Sigmoid colon (tissue), 7 donors: ENCODE results near the gene CYB5A. TPM values are rescaled to one million over a fixed set of nuclear protein-coding genes. Genes with fewer than 3 reads are reported as not detected.

Source experiments
- DNase-seq: peaks from one replicate; pipeline ENCODE4 v3.0.0-alpha.2; 2019
- H3K27ac ChIP-seq, 4 donors: fragments of 200-600 bp; sonication (generic); one replicate each; pipeline ENCODE4 v1.5.1; 2016 to 2019; ENCODE audit warnings: mild to moderate bottlenecking in 1 of 4
- H3K27me3 ChIP-seq, 3 donors: fragments of 200-600 bp; sonication (generic); one replicate each; pipeline ENCODE4 v1.5.1; 2019; ENCODE audit warnings: mild to moderate bottlenecking in 1 of 3
- H3K36me3 ChIP-seq, 4 donors: fragments of 200-600 bp; sonication (generic); one replicate each; pipeline ENCODE4 v1.5.1; 2016 to 2019
- H3K4me1 ChIP-seq, 4 donors: fragments of 200-600 bp; sonication (generic); one replicate each; pipeline ENCODE4 v1.5.1; 2017 to 2019
- H3K4me3 ChIP-seq, 4 donors: fragments of 200-600 bp; sonication (generic); one replicate each; pipeline ENCODE4 v1.5.1; 2017 to 2019; ENCODE audit warnings: mild to moderate bottlenecking in 2 of 4, moderate library complexity in 1 of 4
- H3K9me3 ChIP-seq, 4 donors: fragments of 200-600 bp in 3 of 4; sonication (generic) in 3 of 4; one replicate each; pipeline versions ENCODE4 v1.5.1 to v1.6.1; 2013 to 2019
- EP300 ChIP-seq, 4 donors: sonication (generic); formaldehyde crosslinking; IDR thresholded peaks; one replicate each; pipeline ENCODE4 v1.6.1; 2017; ENCODE audit warnings: antibody characterized with exemption in 4 of 4
- POLR2A ChIP-seq, 2 donors: fragments of 450-650 bp; IDR thresholded peaks; one replicate each; pipeline ENCODE4 v1.6.1; 2016; ENCODE audit warnings: antibody characterized with exemption in 2 of 2, mild to moderate bottlenecking in 2 of 2, moderate library complexity in 2 of 2
- POLR2AphosphoS5 ChIP-seq, 4 donors: sonication (generic); formaldehyde crosslinking; IDR thresholded peaks; one replicate each; pipeline ENCODE4 v1.6.1; 2017; ENCODE audit warnings: antibody characterized with exemption in 4 of 4
- WGBS, 2 donors: extraction: QIAGEN DNeasy Blood & Tissue Kit; methylation state at CpG; one replicate each; pipeline ENCODE4 v1.1.7; 2013; 5-methylcytosine and 5-hydroxymethylcytosine counted together
- intact Hi-C: fragments of 100-400 bp; cut with DNase I; formaldehyde crosslinking; loops from one replicate; pipeline ENCODE4 v1.15.1; 2023
- polyA plus RNA-seq, 3 donors: library from polyadenylated mRNA; stranded (reverse); fragments of 200-250 nt; gene quantifications; one replicate each; pipeline ENCODE4 v1.2.3, GENCODE V29; 2013
- total RNA-seq, 4 donors: library from RNA; depleted of rRNA; stranded (reverse); fragments of >200 nt; gene quantifications; one replicate each; pipeline ENCODE4 v1.1.0, GENCODE V29; 2016
- TF ChIP-seq, protein P1 (sequence below), 4 experiments: fragments of 450-650 bp in 3 of 4; fragments of 200-600 bp in 1 of 4; IDR thresholded peaks; one replicate each; pipeline ENCODE4 v1.5.1; 2016 to 2019; ENCODE audit warnings: antibody characterized with exemption in 4 of 4, mild to moderate bottlenecking in 3 of 4, moderate library complexity in 2 of 4
- donor health status: healthy with polysubstance abuse.
- donor health status: Bipolar disorder and iron deficiency.
- donor health status: healthy.

CYB5A gene
- total and polyA plus RNA-seq, 7 donors: 137 to 533 (median 164) TPM

DNA sequence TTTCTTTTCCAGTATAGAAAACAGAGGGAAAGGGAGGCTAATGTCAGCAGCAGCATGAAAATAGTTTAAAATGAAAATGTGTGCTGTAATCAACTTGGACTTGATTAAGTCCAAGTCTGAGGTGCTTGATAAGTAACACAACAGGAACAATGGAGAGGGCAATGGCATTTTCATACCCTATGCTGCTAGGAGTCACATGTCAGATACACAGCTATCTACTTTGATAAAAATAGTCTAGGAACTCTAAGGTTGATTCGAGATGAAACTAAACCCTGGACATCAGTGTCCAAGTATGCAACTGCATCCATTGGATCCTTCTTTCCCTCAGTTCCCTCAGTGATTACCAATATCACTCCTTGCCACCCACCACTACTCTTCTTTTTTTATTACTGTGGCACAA, 19.2 kb upstream of the CYB5A start:
- WGBS, 2 donors: 86 to 92% methylated on average over 1 of the region's 1 CpG
- H3K27ac ChIP-seq: no peak overlapping the region
- no peak for DNase-seq
- no peaks in the 10 kb centered on the region for H3K4me1 ChIP-seq
- H3K36me3 ChIP-seq: no peaks in the 10 kb centered on the region
- no peak overlapping the region for H3K4me3 ChIP-seq
- no peaks in the 10 kb centered on the region for H3K27me3 ChIP-seq
- H3K9me3 ChIP-seq: no peaks in the 10 kb centered on the region
- TF ChIP-seq POLR2AphosphoS5 (IDR thresholded peaks at IDR 0.05): no peak
- no peak for TF ChIP-seq POLR2A (IDR thresholded peaks at IDR 0.05)
- TF ChIP-seq, protein P1, sequence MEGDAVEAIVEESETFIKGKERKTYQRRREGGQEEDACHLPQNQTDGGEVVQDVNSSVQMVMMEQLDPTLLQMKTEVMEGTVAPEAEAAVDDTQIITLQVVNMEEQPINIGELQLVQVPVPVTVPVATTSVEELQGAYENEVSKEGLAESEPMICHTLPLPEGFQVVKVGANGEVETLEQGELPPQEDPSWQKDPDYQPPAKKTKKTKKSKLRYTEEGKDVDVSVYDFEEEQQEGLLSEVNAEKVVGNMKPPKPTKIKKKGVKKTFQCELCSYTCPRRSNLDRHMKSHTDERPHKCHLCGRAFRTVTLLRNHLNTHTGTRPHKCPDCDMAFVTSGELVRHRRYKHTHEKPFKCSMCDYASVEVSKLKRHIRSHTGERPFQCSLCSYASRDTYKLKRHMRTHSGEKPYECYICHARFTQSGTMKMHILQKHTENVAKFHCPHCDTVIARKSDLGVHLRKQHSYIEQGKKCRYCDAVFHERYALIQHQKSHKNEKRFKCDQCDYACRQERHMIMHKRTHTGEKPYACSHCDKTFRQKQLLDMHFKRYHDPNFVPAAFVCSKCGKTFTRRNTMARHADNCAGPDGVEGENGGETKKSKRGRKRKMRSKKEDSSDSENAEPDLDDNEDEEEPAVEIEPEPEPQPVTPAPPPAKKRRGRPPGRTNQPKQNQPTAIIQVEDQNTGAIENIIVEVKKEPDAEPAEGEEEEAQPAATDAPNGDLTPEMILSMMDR (IDR thresholded peaks at IDR 0.05): no peak
- no peak for TF ChIP-seq EP300 (IDR thresholded peaks at IDR 0.05)
- intact Hi-C loops: no loop called here

DNA sequence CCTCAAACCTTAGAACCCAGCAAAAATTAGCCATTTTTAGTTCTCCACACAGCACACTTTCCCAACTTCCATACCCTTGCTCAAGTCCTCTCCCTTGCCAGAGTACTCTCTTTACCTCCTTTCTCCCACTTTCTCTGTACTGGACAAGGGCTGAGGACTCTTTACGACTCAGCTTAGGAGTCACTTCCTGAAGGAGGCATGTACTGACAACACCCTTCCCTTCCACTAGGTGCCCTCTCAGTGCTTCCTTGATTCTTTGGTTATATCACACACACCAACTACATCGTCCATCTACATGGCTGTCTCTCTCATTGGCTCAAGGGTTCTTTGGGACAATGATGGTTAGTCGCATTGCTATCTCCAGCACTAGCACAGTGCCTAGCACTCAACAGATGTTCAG, 18.6 kb upstream of the CYB5A start:
- no peak for TF ChIP-seq EP300 (IDR thresholded peaks at IDR 0.05)
- TF ChIP-seq, protein P1 (IDR thresholded peaks at IDR 0.05): peak in 3 of 4 experiments; percentile 15 to 25 (median 24)
- H3K27me3 ChIP-seq: no peaks in the 10 kb centered on the region
- no peaks in the 10 kb centered on the region for H3K4me1 ChIP-seq
- H3K9me3 ChIP-seq: no peaks in the 10 kb centered on the region
- 17 to 55% methylated on average over 3 of the region's 3 CpGs for WGBS, 2 donors
- DNase-seq: no peak
- no peaks in the 10 kb centered on the region for H3K36me3 ChIP-seq
- no peak overlapping the region for H3K27ac ChIP-seq
- intact Hi-C loops: no loop called here
- H3K4me3 ChIP-seq: no peak overlapping the region

DNA sequence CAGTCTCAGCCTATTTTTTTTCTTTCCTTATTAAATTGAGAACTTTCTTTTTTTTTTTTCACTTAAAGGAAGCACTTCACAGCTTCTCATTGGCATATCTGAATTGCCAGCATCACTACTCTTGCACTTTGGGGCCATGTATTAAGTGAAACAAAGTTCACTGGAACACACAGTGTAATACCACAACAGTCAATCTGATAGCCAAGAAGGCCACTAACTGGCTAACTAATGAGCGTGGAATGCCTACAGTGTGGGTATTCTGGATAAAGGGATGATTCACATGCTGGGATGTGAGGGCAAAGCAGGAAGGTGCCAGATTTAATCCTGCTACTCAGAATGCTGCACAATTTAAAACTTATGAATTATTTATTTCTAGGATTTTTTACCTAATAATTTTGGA, 12.2 kb upstream of the CYB5A start:
- no peak for DNase-seq
- Histone ChIP-seq H3K9me3 (no peaks in the 10 kb centered on the region), H3K4me3 (no peak overlapping the region), H3K4me1 (peaks cover 0 to 10% (median 3%) of the 10 kb centered on the region in 4 donors), H3K36me3 (no peaks in the 10 kb centered on the region), H3K27me3 (no peaks in the 10 kb centered on the region), H3K27ac (no peak overlapping the region)
- TF ChIP-seq EP300 (IDR thresholded peaks at IDR 0.05) (no peak), POLR2AphosphoS5 (IDR thresholded peaks at IDR 0.05) (no peak), POLR2A (IDR thresholded peaks at IDR 0.05) (no peak)
- TF ChIP-seq, protein P1 (IDR thresholded peaks at IDR 0.05): no peak
- WGBS, 2 donors: 91 to 93% methylated on average over 1 of the region's 1 CpG
- intact Hi-C loops: no loop called here

DNA sequence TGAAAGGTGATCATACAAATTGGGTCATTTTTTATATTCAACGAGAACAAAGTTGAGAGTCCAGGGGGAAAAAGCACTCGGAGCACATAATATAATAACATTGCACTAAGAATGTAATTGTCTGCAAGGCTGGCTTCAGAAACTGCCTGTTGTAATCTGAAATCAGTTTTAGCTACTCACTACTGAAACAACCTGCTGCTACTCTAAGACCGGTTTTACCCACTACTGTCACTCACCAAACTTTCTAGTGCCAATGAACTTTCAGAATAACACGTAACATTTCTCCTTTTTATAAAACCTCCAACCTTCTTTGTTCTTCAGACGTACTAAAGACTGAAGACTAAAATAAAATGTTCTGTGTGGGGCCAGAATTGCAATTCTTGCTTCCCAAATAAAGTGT, 11.5 kb upstream of the CYB5A start:
- Histone ChIP-seq H3K36me3 (no peaks in the 10 kb centered on the region), H3K9me3 (no peaks in the 10 kb centered on the region), H3K4me3 (no peak overlapping the region), H3K4me1 (peaks cover 0 to 10% (median 3%) of the 10 kb centered on the region in 4 donors), H3K27me3 (no peaks in the 10 kb centered on the region), H3K27ac (no peak overlapping the region)
- TF ChIP-seq, protein P1 (IDR thresholded peaks at IDR 0.05): no peak
- TF ChIP-seq POLR2A (IDR thresholded peaks at IDR 0.05) (no peak), EP300 (IDR thresholded peaks at IDR 0.05) (no peak), POLR2AphosphoS5 (IDR thresholded peaks at IDR 0.05) (no peak)
- DNase-seq: no peak
- WGBS, 2 donors: 61 to 84% methylated on average over 5 of the region's 5 CpGs
- intact Hi-C loops: no loop called here

DNA sequence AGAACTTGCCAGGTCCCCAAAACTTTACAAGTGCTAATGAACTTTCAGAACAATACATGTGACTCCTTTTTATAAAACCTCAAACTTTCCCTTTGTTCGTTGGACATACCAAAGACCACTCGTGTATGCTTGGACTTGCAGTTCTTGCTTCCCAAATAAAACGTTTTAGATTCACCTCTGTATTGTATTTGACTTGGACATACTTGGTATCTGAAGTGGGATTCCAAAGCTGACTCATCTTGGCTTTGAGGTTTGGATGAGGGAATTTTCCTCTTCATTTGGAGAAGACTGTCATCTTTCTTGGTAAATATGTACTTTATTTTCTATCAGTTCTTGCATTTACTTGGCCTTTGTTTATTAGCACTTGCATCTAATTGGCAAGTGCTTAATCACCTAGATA, 8.0 kb upstream of the CYB5A start:
- no peak for DNase-seq
- 57 to 80% methylated on average over 3 of the region's 3 CpGs for WGBS, 2 donors
- intact Hi-C loops: no loop called here
- H3K4me1 ChIP-seq: peaks cover 0 to 10% (median 3%) of the 10 kb centered on the region in 4 donors
- H3K9me3 ChIP-seq: no peaks in the 10 kb centered on the region
- H3K4me3 ChIP-seq: no peak overlapping the region
- H3K36me3 ChIP-seq: no peaks in the 10 kb centered on the region
- TF ChIP-seq POLR2A (IDR thresholded peaks at IDR 0.05) (no peak), EP300 (IDR thresholded peaks at IDR 0.05) (no peak), POLR2AphosphoS5 (IDR thresholded peaks at IDR 0.05) (no peak)
- TF ChIP-seq, protein P1 (IDR thresholded peaks at IDR 0.05): no peak
- no peak overlapping the region for H3K27ac ChIP-seq
- H3K27me3 ChIP-seq: no peaks in the 10 kb centered on the region
